ENCODE measurements around the gene OR51M1. TPM values are rescaled to one million over a fixed set of nuclear protein-coding genes. Genes with fewer than 3 reads are reported as not detected.
"Not testable (repeated sequence)": the region's sequence is repeated elsewhere in the genome, so short reads cannot be mapped to it uniquely, and the experiment has no call there.

The OR51M1 gene
- polyA plus RNA-seq, 1 of the 3 experiments (the other 2 are of a cell fraction): not detected

GRCh38 chr11:5349550-5349949 lies 34.1 kb upstream of the OR51M1 start (continued):
- no peak for TF ChIP-seq REST (IDR thresholded peaks at IDR 0.05; ENCODE audit: low read depth, low read length)
- no peak for TF ChIP-seq FOXM1 (IDR thresholded peaks at IDR 0.05; ENCODE audit: low read depth)
- TF ChIP-seq MEF2A (IDR thresholded peaks at IDR 0.05; ENCODE audit: borderline replicate concordance, low read depth): no peak
- no peak for TF ChIP-seq NFIC (IDR thresholded peaks at IDR 0.05; ENCODE audit: borderline replicate concordance)
- no peak for TF ChIP-seq SMC3 (IDR thresholded peaks at IDR 0.05; ENCODE audit: low read depth, low read length)
- TF ChIP-seq FOXJ3 (CRISPR knock-in tag; IDR thresholded peaks at IDR 0.05): no peak
- no peak for TF ChIP-seq SIN3A (IDR thresholded peaks at IDR 0.05; ENCODE audit: borderline replicate concordance, low read depth, low read length)
- no peak for TF ChIP-seq EZH2phosphoT487 (IDR thresholded peaks at IDR 0.05; ENCODE audit: borderline replicate concordance, low read depth)

GRCh38 chr11:5351208-5351607 lies 32.4 kb upstream of the OR51M1 start, which contains the start of gene OR51B6:
TSS of gene OR51B6 (plus strand) at chr11:5351508. CDS start at chr11:5351508, 0 bp downstream.
- no peaks in the 10 kb centered on the region for H3K36me3 ChIP-seq (replicated peaks in 1 of 2; ENCODE audit: control insufficient read depth in 1 of 2, insufficient read depth in 2 of 2, low read length in 1 of 2)
- no peaks in the 10 kb centered on the region for H3K9me3 ChIP-seq
- H3K27me3 ChIP-seq (ENCODE audit: insufficient read depth): peaks cover 7% of the 10 kb centered on the region; the same call in 1 of the 2 replicates
- no peak within 1 kb of the TSS for H2AFZ ChIP-seq (ENCODE audit: low read depth)
- no peaks in the 10 kb centered on the region for H4K20me1 ChIP-seq (ENCODE audit: insufficient read depth)
- 2% methylated on average over 1 of the region's 1 CpG for WGBS (ENCODE audit: low lambda C conversion rate)
- H3K9ac ChIP-seq: no peak within 1 kb of the TSS
- no peak within 1 kb of the TSS for H3K4me3 ChIP-seq (ENCODE audit: low read depth in 2 of 2, low read length in 1 of 2)
- TF ChIP-seq IRF3 (IDR thresholded peaks at IDR 0.05; ENCODE audit: low read depth, low read length) (no peak), RXRA (IDR thresholded peaks at IDR 0.05; ENCODE audit: borderline replicate concordance, low read depth) (no peak), CTCF (IDR thresholded peaks at IDR 0.05) (no peak), POLR2AphosphoS5 (IDR thresholded peaks at IDR 0.05; ENCODE audit: low read depth, low read length) (no peak), TEAD4 (IDR thresholded peaks at IDR 0.05; ENCODE audit: borderline replicate concordance, insufficient read depth) (no peak), GABPA (IDR thresholded peaks at IDR 0.05; ENCODE audit: low read depth) (no peak), CHD2 (IDR thresholded peaks at IDR 0.05; ENCODE audit: low read length, partially characterized antibody) (no peak), ELF1 (IDR thresholded peaks at IDR 0.05) (no peak), RFX5 (IDR thresholded peaks at IDR 0.05; ENCODE audit: low read length) (no peak), PBX3 (IDR thresholded peaks at IDR 0.05) (no peak), RCOR1 (IDR thresholded peaks at IDR 0.05; ENCODE audit: low read length) (no peak), SMC3 (IDR thresholded peaks at IDR 0.05; ENCODE audit: low read depth, low read length) (no peak), RAD21 (IDR thresholded peaks at IDR 0.05; ENCODE audit: low read length) (no peak)
- no peak within 1 kb of the TSS for H3K4me2 ChIP-seq
- H3K9me2 ChIP-seq: no peaks in the 10 kb centered on the region
- CTCF ChIA-PET: no interaction called here
- no peaks in the 10 kb centered on the region for H3F3A ChIP-seq (replicated peaks; ENCODE audit: insufficient read depth)
- DNase-seq: no peak
- H3K4me1 ChIP-seq (ENCODE audit: control insufficient read depth in 1 of 2, insufficient read depth in 2 of 2, low read depth in 1 of 2, low read length in 1 of 2): no peaks in the 10 kb centered on the region
- H3K79me2 ChIP-seq (ENCODE audit: insufficient read depth): no peaks in the 10 kb centered on the region
- H3K27ac ChIP-seq (ENCODE audit: low read depth in 2 of 2, low read length in 1 of 2): no peak within 1 kb of the TSS
- POLR2A ChIA-PET: no interaction called here

- H3K4me1 ChIP-seq (ENCODE audit: control insufficient read depth in 1 of 2, insufficient read depth in 2 of 2, low read depth in 1 of 2, low read length in 1 of 2); H3K79me2 ChIP-seq (ENCODE audit: insufficient read depth); H2AFZ ChIP-seq (ENCODE audit: low read depth); H3K27me3 ChIP-seq (ENCODE audit: insufficient read depth); CTCF ChIA-PET; H3K4me2 ChIP-seq; H3K27ac ChIP-seq (ENCODE audit: low read depth in 2 of 2, low read length in 1 of 2); H4K20me1 ChIP-seq (ENCODE audit: insufficient read depth); H3K9ac ChIP-seq; POLR2A ChIA-PET; H3K9me3 ChIP-seq; DNase-seq; H3F3A ChIP-seq (replicated peaks; ENCODE audit: insufficient read depth); H3K9me2 ChIP-seq; H3K4me3 ChIP-seq (ENCODE audit: low read depth in 2 of 2, low read length in 1 of 2); H3K36me3 ChIP-seq (replicated peaks in 1 of 2; ENCODE audit: control insufficient read depth in 1 of 2, insufficient read depth in 2 of 2, low read length in 1 of 2): not testable (repeated sequence)
- WGBS (ENCODE audit: low lambda C conversion rate): 5% methylated on average over 1 of the region's 5 CpGs
Measured at GRCh38 chr11:5356031-5356430, 27.6 kb upstream of the OR51M1 start.

All from SK-N-SH (cell line).